Loucy (cell line): ENCODE results near the gene NALCN.

Experiments
- H2AFZ ChIP-seq: fragments of 200-600 bp; sonication (generic); 2 replicates; pipeline ENCODE4 v1.6.0; 2016; ENCODE audit warnings: antibody characterized with exemption, mild to moderate bottlenecking, low read length, moderate library complexity
- H3F3A ChIP-seq: fragments of 200-600 bp; 2 replicates; pipeline ENCODE4 v1.6.0; 2016; ENCODE audit warnings: antibody characterized with exemption, low read depth, mild to moderate bottlenecking
- H3K27me3 ChIP-seq: fragments of 200-600 bp; sonication (generic); 2 replicates; pipeline ENCODE4 v1.6.1; 2014; ENCODE audit warnings: low read length, mild to moderate bottlenecking; ENCODE audit not compliant: insufficient read depth, poor library complexity, severe bottlenecking
- H3K36me3 ChIP-seq: fragments of 200-600 bp; sonication (generic); 2 replicates; pipeline ENCODE4 v1.6.1; 2016; ENCODE audit warnings: low read length; ENCODE audit not compliant: insufficient read depth
- H3K4me1 ChIP-seq: fragments of 200-600 bp; sonication (generic); 2 replicates; pipeline ENCODE4 v1.5.1; 2014; ENCODE audit warnings: low read length, mild to moderate bottlenecking; ENCODE audit not compliant: insufficient read depth, poor library complexity, severe bottlenecking
- H3K4me2 ChIP-seq: fragments of 200-600 bp; sonication (generic); 2 replicates; pipeline ENCODE4 v1.6.0; 2014; ENCODE audit warnings: antibody characterized with exemption, low read length, low read depth, mild to moderate bottlenecking; ENCODE audit not compliant: poor library complexity, severe bottlenecking
- H3K4me3 ChIP-seq: fragments of 200-600 bp; sonication (generic); 2 replicates; pipeline ENCODE4 v1.5.1; 2014; ENCODE audit warnings: low read length, mild to moderate bottlenecking, mixed read lengths; ENCODE audit not compliant: poor library complexity, severe bottlenecking
- H3K79me2 ChIP-seq: fragments of 200-600 bp; sonication (generic); 2 replicates; pipeline ENCODE4 v1.6.1; 2014; ENCODE audit warnings: low read length; ENCODE audit not compliant: insufficient read depth
- H3K9ac ChIP-seq: fragments of 200-600 bp; sonication (generic); 2 replicates; pipeline ENCODE4 v1.6.0; 2014; ENCODE audit warnings: mild to moderate bottlenecking, low read depth, low read length, moderate library complexity; ENCODE audit not compliant: poor library complexity, severe bottlenecking
- H3K9me2 ChIP-seq: fragments of 200-600 bp; sonication (generic); replicated peaks from 2 replicates; pipeline ENCODE4 v1.6.1; 2016; ENCODE audit warnings: low read depth, low read length, mixed read lengths
- H3K9me3 ChIP-seq: fragments of 200-600 bp; sonication (generic); 2 replicates; pipeline ENCODE4 v1.6.1; 2014; ENCODE audit warnings: mild to moderate bottlenecking, antibody characterized with exemption, low read length, low read depth; ENCODE audit not compliant: insufficient read depth
- H4K20me1 ChIP-seq: fragments of 200-600 bp; sonication (generic); 2 replicates; pipeline ENCODE4 v1.6.0; 2014; ENCODE audit warnings: antibody characterized with exemption, low read length, mild to moderate bottlenecking; ENCODE audit not compliant: insufficient read depth, poor library complexity, severe bottlenecking
- CTCF ChIP-seq: fragments of 200-600 bp; sonication (generic); conservative IDR thresholded peaks from 2 replicates; pipeline ENCODE4 v1.5.1; 2014; ENCODE audit warnings: mild to moderate bottlenecking, antibody characterized with exemption, low read length
- EZH2phosphoT487 ChIP-seq: fragments of 200-600 bp; IDR thresholded peaks from 2 replicates; pipeline ENCODE4 v1.6.1; 2018; ENCODE audit warnings: antibody characterized with exemption, mild to moderate bottlenecking, moderate library complexity, borderline replicate concordance

Gene NALCN

GRCh38 chr13:101406791-101407190 lies 9.5 kb downstream of the NALCN start:
- H3K4me2 ChIP-seq, result no peak overlapping the region
- no peaks in the 10 kb centered on the region for H3K79me2 ChIP-seq
- H3K9me3 ChIP-seq, result no peaks in the 10 kb centered on the region
- no peaks in the 10 kb centered on the region for H3K27me3 ChIP-seq
- H3K9me2 ChIP-seq, result no peaks in the 10 kb centered on the region
- H4K20me1 ChIP-seq, result no peaks in the 10 kb centered on the region
- TF ChIP-seq CTCF (no peak), EZH2phosphoT487 (no peak)
- no peaks in the 10 kb centered on the region for H3K36me3 ChIP-seq
- H3K4me3 ChIP-seq, result no peak overlapping the region
- H3K9ac ChIP-seq, result no peak overlapping the region
- H3F3A ChIP-seq, result no peaks in the 10 kb centered on the region
- no peak overlapping the region for H2AFZ ChIP-seq
- H3K4me1 ChIP-seq, result no peaks in the 10 kb centered on the region

GRCh38 chr13:101401196-101401595 lies 15.1 kb downstream of the NALCN start:
- H3K4me3 ChIP-seq, result no peak overlapping the region
- H3K9me2 ChIP-seq, result no peaks in the 10 kb centered on the region
- H3K79me2 ChIP-seq, result no peaks in the 10 kb centered on the region
- H3K4me2 ChIP-seq, result no peak overlapping the region
- no peak overlapping the region for H3K9ac ChIP-seq
- H3K4me1 ChIP-seq, result no peaks in the 10 kb centered on the region
- TF ChIP-seq EZH2phosphoT487, result no peak
- no peak for TF ChIP-seq CTCF
- H3K27me3 ChIP-seq, result no peaks in the 10 kb centered on the region
- H3K36me3 ChIP-seq, result no peaks in the 10 kb centered on the region
- H3K9me3 ChIP-seq, result no peaks in the 10 kb centered on the region
- H4K20me1 ChIP-seq, result no peaks in the 10 kb centered on the region
- H2AFZ ChIP-seq, result no peak overlapping the region
- H3F3A ChIP-seq, result no peaks in the 10 kb centered on the region

DNA sequence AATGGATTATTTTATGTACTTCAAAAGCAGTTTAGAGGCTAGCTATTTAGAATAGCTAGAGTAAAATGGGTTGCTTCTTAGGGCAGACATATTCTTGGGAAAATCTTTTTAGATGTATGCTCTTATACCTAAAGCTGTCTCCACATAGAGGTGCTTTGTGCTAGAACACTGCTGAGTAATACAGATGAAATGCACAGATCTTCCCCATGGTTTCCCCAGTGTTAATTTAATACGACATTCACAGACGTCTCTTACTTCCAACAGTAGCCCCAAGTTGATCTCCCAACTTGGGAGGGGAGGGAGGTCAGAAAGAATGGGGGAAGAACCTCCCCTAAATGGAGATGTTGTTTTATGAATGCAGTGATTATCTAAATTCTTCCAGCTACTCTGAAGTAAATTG lies 16.9 kb downstream of the NALCN start:
- Histone ChIP-seq H3K4me1 (no peaks in the 10 kb centered on the region), H3K9me2 (no peaks in the 10 kb centered on the region), H3K4me2 (no peak overlapping the region), H3K4me3 (no peak overlapping the region), H3K27me3 (no peaks in the 10 kb centered on the region), H3K9ac (no peak overlapping the region), H3K36me3 (no peaks in the 10 kb centered on the region), H3K79me2 (no peaks in the 10 kb centered on the region), H2AFZ (no peak overlapping the region), H4K20me1 (no peaks in the 10 kb centered on the region), H3F3A (no peaks in the 10 kb centered on the region), H3K9me3 (no peaks in the 10 kb centered on the region)
- TF ChIP-seq CTCF (no peak), EZH2phosphoT487 (no peak)
